WTC11 (cell line): ENCODE measurements around the gene SENP5. TPM values are rescaled to one million over a fixed set of nuclear protein-coding genes. Genes with fewer than 3 reads are reported as not detected.
A peak's percentile ranks its signal among the peaks of the same experiment; 100 is the strongest.

Source experiments
- AR ChIP-seq: fragments of 250-450 bp; sonication (Bioruptor Pico); IDR thresholded peaks from 2 replicates; pipeline ENCODE4 v1.9.0; 2021; ENCODE audit warnings: mild to moderate bottlenecking
- ARID4B ChIP-seq: sonication (generic); formaldehyde crosslinking; IDR thresholded peaks from 2 replicates; pipeline ENCODE4 v1.8.0; 2023; ENCODE audit warnings: missing genetic modification reagents, mild to moderate bottlenecking, borderline replicate concordance
- ATF2 ChIP-seq: sonication (generic); formaldehyde crosslinking; IDR thresholded peaks from 2 replicates; pipeline ENCODE4 v1.8.1; 2022; ENCODE audit warnings: low read depth, missing genetic modification reagents, borderline replicate concordance
- CBFB ChIP-seq: sonication (generic); formaldehyde crosslinking; IDR thresholded peaks from 2 replicates; pipeline ENCODE4 v1.8.1; 2022; ENCODE audit warnings: mild to moderate bottlenecking, low read depth, missing genetic modification reagents
- CREB1 ChIP-seq: sonication (generic); formaldehyde crosslinking; IDR thresholded peaks from 2 replicates; pipeline ENCODE4 v1.8.0; 2023; ENCODE audit warnings: mild to moderate bottlenecking, missing genetic modification reagents
- CREM ChIP-seq: sonication (generic); formaldehyde crosslinking; IDR thresholded peaks from 2 replicates; pipeline ENCODE4 v1.8.1; 2022; ENCODE audit warnings: mild to moderate bottlenecking, missing genetic modification reagents, moderate library complexity
- E2F1 ChIP-seq: sonication (generic); formaldehyde crosslinking; IDR thresholded peaks from 2 replicates; pipeline ENCODE4 v1.8.0; 2022; ENCODE audit warnings: mild to moderate bottlenecking, missing genetic modification reagents
- ETV6 ChIP-seq: sonication (generic); formaldehyde crosslinking; IDR thresholded peaks from 2 replicates; pipeline ENCODE4 v1.8.1; 2022; ENCODE audit warnings: mild to moderate bottlenecking, missing genetic modification reagents
- FOXJ3 ChIP-seq: sonication (generic); formaldehyde crosslinking; IDR thresholded peaks from 2 replicates; pipeline ENCODE4 v1.9.0; 2021; ENCODE audit warnings: missing genetic modification reagents, mild to moderate bottlenecking, borderline replicate concordance
- FOXP1 ChIP-seq: sonication (generic); formaldehyde crosslinking; IDR thresholded peaks from 2 replicates; pipeline ENCODE4 v1.8.0; 2022; ENCODE audit warnings: missing genetic modification reagents, mild to moderate bottlenecking, moderate library complexity, borderline replicate concordance
- GTF2I ChIP-seq: fragments of 250-450 bp; sonication (Bioruptor Pico); conservative IDR thresholded peaks from 2 replicates; pipeline ENCODE4 v1.4.0; 2021; ENCODE audit warnings: mild to moderate bottlenecking
- HMGA2 ChIP-seq: fragments of 250-450 bp; sonication (Bioruptor Pico); IDR thresholded peaks from 2 replicates; pipeline ENCODE4 v1.4.0; 2021; ENCODE audit warnings: mild to moderate bottlenecking, moderate library complexity
- JUN ChIP-seq: sonication (generic); formaldehyde crosslinking; IDR thresholded peaks from 2 replicates; pipeline ENCODE4 v1.8.0; 2023; ENCODE audit warnings: mild to moderate bottlenecking, missing genetic modification reagents
- MAX ChIP-seq: sonication (generic); formaldehyde crosslinking; IDR thresholded peaks from 2 replicates; pipeline ENCODE4 v1.8.0; 2022; ENCODE audit warnings: mild to moderate bottlenecking, missing genetic modification reagents
- MXD4 ChIP-seq: fragments of 250-450 bp; sonication (Bioruptor Pico); IDR thresholded peaks from 2 replicates; pipeline ENCODE4 v1.8.0; 2021; ENCODE audit warnings: mild to moderate bottlenecking, moderate library complexity, borderline replicate concordance
- MYBL2 ChIP-seq: sonication (generic); formaldehyde crosslinking; IDR thresholded peaks from 2 replicates; pipeline ENCODE4 v1.8.1; 2023; ENCODE audit warnings: mild to moderate bottlenecking, moderate library complexity, missing genetic modification reagents
- NFE2L1 ChIP-seq: sonication (generic); formaldehyde crosslinking; IDR thresholded peaks from 2 replicates; pipeline ENCODE4 v1.8.1; 2023; ENCODE audit warnings: missing genetic modification reagents
- NR3C1 ChIP-seq: sonication (generic); formaldehyde crosslinking; conservative IDR thresholded peaks from 2 replicates; pipeline ENCODE4 v1.8.1; 2023; ENCODE audit warnings: low read depth, mild to moderate bottlenecking, missing genetic modification reagents
- PRDM15 ChIP-seq: sonication (generic); formaldehyde crosslinking; IDR thresholded peaks from 2 replicates; pipeline ENCODE4 v1.8.0; 2022; ENCODE audit warnings: missing genetic modification reagents
- SMAD3 ChIP-seq: sonication (generic); formaldehyde crosslinking; IDR thresholded peaks from 2 replicates; pipeline ENCODE4 v1.8.0; 2022; ENCODE audit warnings: missing genetic modification reagents, mild to moderate bottlenecking, borderline replicate concordance
- SP1 ChIP-seq: sonication (generic); formaldehyde crosslinking; conservative IDR thresholded peaks from 2 replicates; pipeline ENCODE4 v1.8.1; 2022; ENCODE audit warnings: missing genetic modification reagents
- TP53 ChIP-seq: sonication (generic); formaldehyde crosslinking; IDR thresholded peaks from 2 replicates; pipeline ENCODE4 v1.8.1; 2023; ENCODE audit warnings: mild to moderate bottlenecking, missing genetic modification reagents
- ZBTB43 ChIP-seq: sonication (generic); formaldehyde crosslinking; IDR thresholded peaks from 2 replicates; pipeline ENCODE4 v1.8.1; 2023; ENCODE audit warnings: mild to moderate bottlenecking, missing genetic modification reagents
- ZNF232 ChIP-seq: sonication (generic); formaldehyde crosslinking; IDR thresholded peaks from 2 replicates; pipeline ENCODE4 v1.8.0; 2022; ENCODE audit warnings: mild to moderate bottlenecking, missing genetic modification reagents
- total RNA-seq: library from RNA; stranded (reverse); gene quantifications from 3 replicates; pipeline ENCODE4 v1.2.3, GENCODE V29; 2021

The SENP5 gene
- total RNA-seq, 1 experiment from 2014 or later: 30.8 TPM

- no peak for TF ChIP-seq NR3C1 (CRISPR knock-in tag)
- peak; percentile 19; the same call in 1 of the 2 replicates for TF ChIP-seq ATF2 (CRISPR knock-in tag)
- peak; percentile 82; the same call in 1 of the 2 replicates for TF ChIP-seq NFE2L1 (CRISPR knock-in tag)
- peak; percentile 77 for TF ChIP-seq ZNF232
- TF ChIP-seq CREM (CRISPR knock-in tag): peak; percentile 99
- TF ChIP-seq FOXJ3: no peak
- TF ChIP-seq HMGA2 (CRISPR knock-in tag): no peak
- TF ChIP-seq SP1 (CRISPR knock-in tag): peak; percentile 86
- TF ChIP-seq PRDM15 (CRISPR knock-in tag): 0 out of 2 replicates have a peak, but pooled peaks have one; percentile 18
- TF ChIP-seq AR (CRISPR knock-in tag): no peak
- TF ChIP-seq FOXP1 (CRISPR knock-in tag): peak; percentile 91; the same call in 1 of the 2 replicates
- TF ChIP-seq MYBL2 (CRISPR knock-in tag): peak; percentile 74; the same call in 1 of the 2 replicates
- peak; percentile 99 for TF ChIP-seq MAX (CRISPR knock-in tag)
- TF ChIP-seq MXD4: no peak
- TF ChIP-seq ZBTB43 (CRISPR knock-in tag): peak; percentile 83; the same call in 1 of the 2 replicates
- TF ChIP-seq TP53 (CRISPR knock-in tag): peak; percentile 92; the same call in 1 of the 2 replicates
- peak; percentile 98 for TF ChIP-seq ETV6 (CRISPR knock-in tag)
- TF ChIP-seq CREB1 (CRISPR knock-in tag): peak; percentile 91; the same call in 1 of the 2 replicates
- TF ChIP-seq GTF2I: no peak
- peak; percentile 24; the same call in 1 of the 2 replicates for TF ChIP-seq SMAD3 (CRISPR knock-in tag)
- 0 out of 2 replicates have a peak, but pooled peaks have one; percentile 54 for TF ChIP-seq CBFB (CRISPR knock-in tag)
- peak; percentile 91; the same call in 1 of the 2 replicates for TF ChIP-seq JUN
- TF ChIP-seq E2F1 (CRISPR knock-in tag): no peak; the same call in none of the 2 replicates
- peak; percentile 98 for TF ChIP-seq ARID4B (CRISPR knock-in tag)
Measured at GRCh38 chr3:196942226-196942914, 74.7 kb downstream of the SENP5 start, which contains the start of gene NCBP2 (continued).
